H9 (cell line): Measurements from ENCODE around the gene ANXA7. TPM values are rescaled to one million over a fixed set of nuclear protein-coding genes. Genes with fewer than 3 reads are reported as not detected.

Source experiments
- DNase-seq: peaks from one replicate; pipeline ENCODE4 v3.0.0-alpha.2; 2017
- H2AFZ ChIP-seq: one replicate; pipeline ENCODE4 v1.6.1; 2013; ENCODE audit warnings: mild to moderate bottlenecking, low read length, control low read depth, moderate library complexity
- H2AK5ac ChIP-seq: 2 replicates; pipeline ENCODE4 v1.6.1; 2013; ENCODE audit warnings: low read length, control low read depth, mixed read lengths; ENCODE audit not compliant: insufficient read length
- H2BK120ac ChIP-seq: one replicate; pipeline ENCODE4 v1.6.1; 2013; ENCODE audit warnings: low read depth, mild to moderate bottlenecking, low read length, control low read depth, inconsistent platforms; ENCODE audit not compliant: poor library complexity, severe bottlenecking
- H2BK12ac ChIP-seq: 2 replicates; pipeline ENCODE4 v1.6.1; 2013; ENCODE audit warnings: low read length, control low read depth, mixed read lengths, low read depth; ENCODE audit not compliant: insufficient read length
- H2BK15ac ChIP-seq: 2 replicates; pipeline ENCODE4 v1.6.1; 2013; ENCODE audit warnings: low read depth, low read length, control low read depth
- H2BK20ac ChIP-seq: one replicate; pipeline ENCODE4 v1.6.1; 2013; ENCODE audit warnings: low read depth, mild to moderate bottlenecking, low read length, control low read depth, inconsistent platforms; ENCODE audit not compliant: poor library complexity, severe bottlenecking
- H2BK5ac ChIP-seq: 2 replicates; pipeline ENCODE4 v1.6.1; 2013; ENCODE audit warnings: low read length, control low read depth, mixed read lengths; ENCODE audit not compliant: insufficient read length
- H3K14ac ChIP-seq: 2 replicates; pipeline ENCODE4 v1.6.1; 2013; ENCODE audit warnings: low read length, control low read depth; ENCODE audit not compliant: insufficient read depth
- H3K18ac ChIP-seq: 2 replicates; pipeline ENCODE4 v1.6.1; 2013; ENCODE audit warnings: low read depth, mild to moderate bottlenecking, mixed read lengths, low read length, control low read depth; ENCODE audit not compliant: insufficient read length
- H3K23ac ChIP-seq: 2 replicates; pipeline ENCODE4 v1.6.1; 2013; ENCODE audit warnings: low read length, control low read depth, mixed read lengths, low read depth; ENCODE audit not compliant: insufficient read length
- H3K23me2 ChIP-seq: 2 replicates; pipeline ENCODE4 v1.6.1; 2013; ENCODE audit warnings: low read depth, mild to moderate bottlenecking, mixed read lengths, low read length, control low read depth; ENCODE audit not compliant: insufficient read length, poor library complexity, severe bottlenecking
- H3K27ac ChIP-seq: 2 replicates; pipeline ENCODE4 v1.5.1; 2013; ENCODE audit warnings: low read length, control low read depth, mixed read lengths, low read depth; ENCODE audit not compliant: insufficient read length
- H3K27me3 ChIP-seq: 2 replicates; pipeline ENCODE4 v1.6.1; 2013; ENCODE audit warnings: low read length, control low read depth, inconsistent platforms; ENCODE audit not compliant: insufficient read depth
- H3K4ac ChIP-seq: 2 replicates; pipeline ENCODE4 v1.6.1; 2013; ENCODE audit warnings: low read depth, mild to moderate bottlenecking, control low read depth, inconsistent platforms, low read length, moderate library complexity
- H3K4me1 ChIP-seq: 2 replicates; pipeline ENCODE4 v1.6.1; 2013; ENCODE audit warnings: low read length, control low read depth, inconsistent platforms; ENCODE audit not compliant: insufficient read depth
- H3K4me2 ChIP-seq: 2 replicates; pipeline ENCODE4 v1.6.1; 2013; ENCODE audit warnings: low read length, control low read depth, mixed read lengths; ENCODE audit not compliant: insufficient read length, insufficient read depth
- H3K56ac ChIP-seq: 2 replicates; pipeline ENCODE4 v1.6.1; 2013; ENCODE audit warnings: low read depth, mild to moderate bottlenecking, mixed read lengths, low read length, control low read depth; ENCODE audit not compliant: insufficient read length
- H3K79me1 ChIP-seq: 2 replicates; pipeline ENCODE4 v1.6.1; 2013; ENCODE audit warnings: low read depth, mild to moderate bottlenecking, moderate library complexity, low read length, control low read depth, inconsistent platforms; ENCODE audit not compliant: insufficient read depth, poor library complexity, severe bottlenecking
- H3K79me2 ChIP-seq: 2 replicates; pipeline ENCODE4 v1.6.1; 2013; ENCODE audit warnings: low read length, control low read depth, inconsistent platforms; ENCODE audit not compliant: insufficient read depth
- H3K9ac ChIP-seq: 2 replicates; pipeline ENCODE4 v1.6.1; 2013; ENCODE audit warnings: low read length, control low read depth, mixed read lengths; ENCODE audit not compliant: insufficient read length; ENCODE audit errors: extremely low read depth
- H3K9me3 ChIP-seq: one replicate; pipeline ENCODE4 v1.6.1; 2013; ENCODE audit warnings: low read depth, low read length, inconsistent platforms; ENCODE audit not compliant: control insufficient read depth
- H3T11ph ChIP-seq: one replicate; pipeline ENCODE4 v1.6.1; 2013; ENCODE audit warnings: mild to moderate bottlenecking, low read length, control low read depth, inconsistent platforms
- H4K20me1 ChIP-seq: one replicate; pipeline ENCODE4 v1.6.1; 2013; ENCODE audit not compliant: control insufficient read depth, insufficient read length, insufficient read depth
- H4K5ac ChIP-seq: 2 replicates; pipeline ENCODE4 v1.6.1; 2013; ENCODE audit warnings: low read depth, mild to moderate bottlenecking, mixed read lengths, low read length, control low read depth; ENCODE audit not compliant: insufficient read length
- H4K8ac ChIP-seq: replicated peaks from 2 replicates; pipeline ENCODE4 v1.6.1; 2013; ENCODE audit warnings: low read length, control low read depth, mixed read lengths, low read depth; ENCODE audit not compliant: insufficient read length
- H4K91ac ChIP-seq: 2 replicates; pipeline ENCODE4 v1.6.1; 2013; ENCODE audit warnings: low read depth, mild to moderate bottlenecking, moderate library complexity, mixed read lengths, low read length, control low read depth; ENCODE audit not compliant: insufficient read length
- H3K27ac Mint-ChIP-seq, 3 experiments: 2 replicates in 2 of 3; 3 replicates in 1 of 3; pipeline ENCODE4 v1.8.0; 2020 to 2021; ENCODE audit warnings: mixed read lengths in 3 of 3, mild to moderate bottlenecking in 1 of 3, moderate library complexity in 1 of 3
- H3K27me3 Mint-ChIP-seq: 2 replicates; pipeline ENCODE4 v1.8.0; 2021; ENCODE audit warnings: low read depth, mild to moderate bottlenecking, moderate library complexity, mixed read lengths
- H3K36me3 Mint-ChIP-seq, 3 experiments: 2 replicates in 2 of 3; 3 replicates in 1 of 3; pipeline ENCODE4 v1.8.0; 2020 to 2021; ENCODE audit warnings: low read depth in 3 of 3, mixed read lengths in 3 of 3; ENCODE audit not compliant: insufficient read depth in 1 of 3
- H3K4me1 Mint-ChIP-seq, 2 experiments: 2 replicates each; pipeline ENCODE4 v1.8.0; 2020; ENCODE audit warnings: mixed read lengths in 2 of 2
- H3K4me3 Mint-ChIP-seq, 2 experiments: 2 replicates in 1 of 2; 3 replicates in 1 of 2; pipeline ENCODE4 v1.8.0; 2020 to 2021; ENCODE audit warnings: mild to moderate bottlenecking in 2 of 2, mixed read lengths in 2 of 2, moderate library complexity in 1 of 2
- H3K9me3 Mint-ChIP-seq, 2 experiments: 2 replicates in 1 of 2; 3 replicates in 1 of 2; pipeline ENCODE4 v1.8.0; 2020; ENCODE audit warnings: mild to moderate bottlenecking in 2 of 2, mixed read lengths in 2 of 2, moderate library complexity in 1 of 2
- CTCF ChIP-seq: fragments of 200-600 bp; sonication (generic); conservative IDR thresholded peaks from 3 replicates; pipeline ENCODE4 v1.8.0; 2021; ENCODE audit warnings: antibody characterized with exemption, mild to moderate bottlenecking
- WGBS: extraction: QIAGEN DNeasy Blood & Tissue Kit; methylation state at CpG from one replicate; pipeline ENCODE4 v1.1.7; 2013; ENCODE audit warnings: missing lambda C conversion rate, low lambda C conversion rate, mixed read lengths; ENCODE audit not compliant: insufficient read length; ENCODE audit errors: extremely low coverage; 5-methylcytosine and 5-hydroxymethylcytosine counted together
- total RNA-seq: library from RNA; stranded (reverse); gene quantifications from 2 replicates; pipeline ENCODE4 v1.2.1, GENCODE V29; 2021

ANXA7 gene
- total RNA-seq, 1 experiment from 2014 or later = 84.6 TPM

DNA sequence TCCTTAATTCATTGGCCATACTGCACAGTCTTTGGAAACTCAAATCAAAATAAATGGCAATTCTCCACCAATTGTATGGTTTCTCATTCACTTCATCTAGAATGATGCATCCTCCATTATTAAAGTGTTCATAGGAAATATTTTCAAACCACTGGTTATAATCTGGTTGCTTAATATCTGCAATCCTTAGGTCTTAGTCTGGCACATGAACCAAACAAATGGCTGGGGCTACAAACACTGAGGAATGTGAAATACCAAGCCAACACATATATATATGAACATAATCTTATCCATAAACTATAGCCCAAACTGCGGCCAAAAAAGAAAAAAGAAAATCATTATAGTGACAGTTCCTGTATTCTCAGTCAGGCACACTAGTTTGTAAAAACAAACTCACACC, 25.2 kb upstream of the ANXA7 start:
- no peak overlapping the region for H4K5ac ChIP-seq
- Mint-ChIP-seq H3K4me3 (no peak overlapping the region), H3K27me3 (no peaks in the 10 kb centered on the region), H3K36me3 (peaks cover 0 to 7% (median 0%) of the 10 kb centered on the region in 3 experiments; a peak in 4 of 7 replicates), H3K9me3 (no peaks in the 10 kb centered on the region), H3K27ac (no peak overlapping the region), H3K4me1 (no peaks in the 10 kb centered on the region)
- H3K27me3 ChIP-seq = no peaks in the 10 kb centered on the region
- no peak overlapping the region for H3K56ac ChIP-seq
- no peak overlapping the region for H3K18ac ChIP-seq
- H2BK15ac ChIP-seq = no peak overlapping the region
- H2AFZ ChIP-seq = no peak overlapping the region
- H2AK5ac ChIP-seq = no peak overlapping the region
- WGBS = no CpG with 5 or more reads among the region's 1 CpG
- no peak overlapping the region for H3K4ac ChIP-seq
- H2BK20ac ChIP-seq = no peak overlapping the region
- no peak overlapping the region for H3T11ph ChIP-seq
- H3K4me1 ChIP-seq = no peaks in the 10 kb centered on the region
- no peak overlapping the region for H4K8ac ChIP-seq
- H3K9ac ChIP-seq = no peak overlapping the region
- no peak overlapping the region for H2BK12ac ChIP-seq
- no peaks in the 10 kb centered on the region for H3K23me2 ChIP-seq
- no peaks in the 10 kb centered on the region for H3K79me2 ChIP-seq
- TF ChIP-seq CTCF = no peak
- H3K27ac ChIP-seq = no peak overlapping the region
- H4K20me1 ChIP-seq = no peaks in the 10 kb centered on the region
- H3K14ac ChIP-seq = no peak overlapping the region
- no peak overlapping the region for H3K23ac ChIP-seq
- H3K4me2 ChIP-seq = no peak overlapping the region
- H3K79me1 ChIP-seq = no peaks in the 10 kb centered on the region
- H2BK120ac ChIP-seq = no peak overlapping the region
- H2BK5ac ChIP-seq = no peak overlapping the region
- no peak for DNase-seq
- no peak overlapping the region for H4K91ac ChIP-seq
- no peaks in the 10 kb centered on the region for H3K9me3 ChIP-seq
